GM23338 (cell line): ENCODE data around the gene ABR.

Experiments
- CREB1 ChIP-seq: fragments of 250-450 bp; sonication (Bioruptor Pico); IDR thresholded peaks from 2 replicates; pipeline ENCODE4 v1.5.0; 2020; ENCODE audit warnings: low read depth, mild to moderate bottlenecking, moderate library complexity
- CTCF ChIP-seq, 2 experiments: fragments of 200-600 bp in 1 of 2; sonication (generic) in 1 of 2; conservative IDR thresholded peaks; 2 replicates each; pipeline versions ENCODE4 v1.5.1 to v1.6.1; 2016 to 2017; ENCODE audit warnings: antibody characterized with exemption in 2 of 2, low read depth in 2 of 2, mild to moderate bottlenecking in 2 of 2, moderate library complexity in 1 of 2
- ETS1 ChIP-seq: IDR thresholded peaks from 2 replicates; pipeline ENCODE4 v1.6.1; 2016; ENCODE audit warnings: antibody characterized with exemption
- EZH2 ChIP-seq: fragments of 200-600 bp; sonication (generic); IDR thresholded peaks from one replicate; pipeline ENCODE4 v1.8.0; 2017; ENCODE audit warnings: antibody characterized with exemption, mild to moderate bottlenecking, low read depth; ENCODE audit not compliant: unreplicated experiment
- EZH2phosphoT487 ChIP-seq: fragments of 200-600 bp; sonication (generic); IDR thresholded peaks from one replicate; pipeline ENCODE4 v1.8.1; 2018; ENCODE audit warnings: antibody characterized with exemption; ENCODE audit not compliant: unreplicated experiment
- JUNB ChIP-seq: IDR thresholded peaks from one replicate; pipeline ENCODE4 v1.6.1; 2016; ENCODE audit warnings: antibody characterized with exemption; ENCODE audit not compliant: unreplicated experiment
- POLR2AphosphoS5 ChIP-seq: IDR thresholded peaks from 2 replicates; pipeline ENCODE4 v1.6.1; 2016; ENCODE audit warnings: antibody characterized with exemption, low read depth
- REST ChIP-seq: IDR thresholded peaks from one replicate; pipeline ENCODE4 v1.6.1; 2018; ENCODE audit warnings: antibody characterized with exemption; ENCODE audit not compliant: unreplicated experiment
- STAT1 ChIP-seq: IDR thresholded peaks from one replicate; pipeline ENCODE4 v1.6.1; 2016; ENCODE audit warnings: antibody characterized with exemption; ENCODE audit not compliant: unreplicated experiment
- ZNF331 ChIP-seq: fragments of 250-450 bp; sonication (Bioruptor Pico); IDR thresholded peaks from 2 replicates; pipeline ENCODE4 v1.5.0; 2020; ENCODE audit warnings: low read depth, mild to moderate bottlenecking, moderate library complexity

- TF ChIP-seq CTCF (conservative IDR thresholded peaks at IDR 0.05; ENCODE audit: low read depth in 2 of 2) (no peak), JUNB (no peak), POLR2AphosphoS5 (no peak), REST (no peak), EZH2 (no peak), CREB1 (no peak), ETS1 (no peak), EZH2phosphoT487 (no peak), STAT1 (no peak), ZNF331 (CRISPR knock-in tag) (no peak)
Measured at GRCh38 chr17:1164935-1165556, 14.7 kb downstream of the ABR start.
